Neural cell (in vitro differentiated cells): ENCODE measurements around the gene CDK5RAP1.

Experiments used
- EP300 ChIP-seq: fragments of 450-650 bp; conservative IDR thresholded peaks from 2 replicates; pipeline ENCODE4 v1.6.1; 2014; ENCODE audit warnings: antibody characterized with exemption, mild to moderate bottlenecking, moderate library complexity; ENCODE audit not compliant: poor library complexity, severe bottlenecking
- EZH2 ChIP-seq: fragments of 200-600, 300-800 bp; shearing (Covaris generic), sonication (generic); IDR thresholded peaks from 2 replicates; pipeline ENCODE4 v1.6.1; 2014; ENCODE audit warnings: antibody characterized with exemption, low read length, borderline replicate concordance, mild to moderate bottlenecking; ENCODE audit not compliant: insufficient read depth, poor library complexity, severe bottlenecking
- MXI1 ChIP-seq: fragments of 450-650 bp; conservative IDR thresholded peaks from 2 replicates; pipeline ENCODE4 v1.6.1; 2014; ENCODE audit warnings: antibody characterized with exemption, mild to moderate bottlenecking; ENCODE audit not compliant: poor library complexity, severe bottlenecking
- RAD21 ChIP-seq: fragments of 450-650 bp; conservative IDR thresholded peaks from 2 replicates; pipeline ENCODE4 v1.6.1; 2014; ENCODE audit warnings: antibody characterized with exemption, mild to moderate bottlenecking, moderate library complexity
- SMC3 ChIP-seq: fragments of 450-650 bp; conservative IDR thresholded peaks from 2 replicates; pipeline ENCODE4 v1.6.1; 2014; ENCODE audit warnings: antibody characterized with exemption, mild to moderate bottlenecking, moderate library complexity; ENCODE audit not compliant: poor library complexity
- TF ChIP-seq, protein P1 (sequence below): fragments of 450-650 bp; IDR thresholded peaks from 2 replicates; pipeline ENCODE4 v1.5.1; 2014; ENCODE audit warnings: antibody characterized with exemption, mild to moderate bottlenecking, moderate library complexity; ENCODE audit not compliant: poor library complexity, severe bottlenecking
- TF ChIP-seq, protein P2 (sequence below): IDR thresholded peaks from 2 replicates; pipeline ENCODE4 v1.6.1; 2012; ENCODE audit warnings: borderline replicate concordance

DNA sequence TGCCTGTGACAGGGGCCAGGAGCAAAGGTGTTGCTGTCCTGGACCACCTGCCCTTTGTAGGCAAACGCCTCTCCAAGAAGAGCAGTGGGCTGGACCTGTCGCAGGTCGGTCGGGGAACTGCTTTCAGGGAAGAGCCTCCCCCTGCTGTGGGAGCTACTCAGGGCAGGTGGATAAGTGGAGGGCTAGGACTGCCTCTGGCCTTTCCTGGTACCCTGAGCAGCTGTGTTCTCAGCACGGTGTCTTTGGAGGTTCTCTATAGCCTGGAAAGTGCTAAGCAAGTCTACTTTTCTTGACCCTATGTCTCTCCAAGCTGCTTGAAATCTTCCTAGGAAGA is 83.3 kb downstream of the CDK5RAP1 start:
- TF ChIP-seq, protein P1, sequence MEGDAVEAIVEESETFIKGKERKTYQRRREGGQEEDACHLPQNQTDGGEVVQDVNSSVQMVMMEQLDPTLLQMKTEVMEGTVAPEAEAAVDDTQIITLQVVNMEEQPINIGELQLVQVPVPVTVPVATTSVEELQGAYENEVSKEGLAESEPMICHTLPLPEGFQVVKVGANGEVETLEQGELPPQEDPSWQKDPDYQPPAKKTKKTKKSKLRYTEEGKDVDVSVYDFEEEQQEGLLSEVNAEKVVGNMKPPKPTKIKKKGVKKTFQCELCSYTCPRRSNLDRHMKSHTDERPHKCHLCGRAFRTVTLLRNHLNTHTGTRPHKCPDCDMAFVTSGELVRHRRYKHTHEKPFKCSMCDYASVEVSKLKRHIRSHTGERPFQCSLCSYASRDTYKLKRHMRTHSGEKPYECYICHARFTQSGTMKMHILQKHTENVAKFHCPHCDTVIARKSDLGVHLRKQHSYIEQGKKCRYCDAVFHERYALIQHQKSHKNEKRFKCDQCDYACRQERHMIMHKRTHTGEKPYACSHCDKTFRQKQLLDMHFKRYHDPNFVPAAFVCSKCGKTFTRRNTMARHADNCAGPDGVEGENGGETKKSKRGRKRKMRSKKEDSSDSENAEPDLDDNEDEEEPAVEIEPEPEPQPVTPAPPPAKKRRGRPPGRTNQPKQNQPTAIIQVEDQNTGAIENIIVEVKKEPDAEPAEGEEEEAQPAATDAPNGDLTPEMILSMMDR, result no peak
- TF ChIP-seq EZH2 (no peak), EP300 (no peak), MXI1 (no peak), RAD21 (no peak), SMC3 (no peak)
- TF ChIP-seq, protein P2, sequence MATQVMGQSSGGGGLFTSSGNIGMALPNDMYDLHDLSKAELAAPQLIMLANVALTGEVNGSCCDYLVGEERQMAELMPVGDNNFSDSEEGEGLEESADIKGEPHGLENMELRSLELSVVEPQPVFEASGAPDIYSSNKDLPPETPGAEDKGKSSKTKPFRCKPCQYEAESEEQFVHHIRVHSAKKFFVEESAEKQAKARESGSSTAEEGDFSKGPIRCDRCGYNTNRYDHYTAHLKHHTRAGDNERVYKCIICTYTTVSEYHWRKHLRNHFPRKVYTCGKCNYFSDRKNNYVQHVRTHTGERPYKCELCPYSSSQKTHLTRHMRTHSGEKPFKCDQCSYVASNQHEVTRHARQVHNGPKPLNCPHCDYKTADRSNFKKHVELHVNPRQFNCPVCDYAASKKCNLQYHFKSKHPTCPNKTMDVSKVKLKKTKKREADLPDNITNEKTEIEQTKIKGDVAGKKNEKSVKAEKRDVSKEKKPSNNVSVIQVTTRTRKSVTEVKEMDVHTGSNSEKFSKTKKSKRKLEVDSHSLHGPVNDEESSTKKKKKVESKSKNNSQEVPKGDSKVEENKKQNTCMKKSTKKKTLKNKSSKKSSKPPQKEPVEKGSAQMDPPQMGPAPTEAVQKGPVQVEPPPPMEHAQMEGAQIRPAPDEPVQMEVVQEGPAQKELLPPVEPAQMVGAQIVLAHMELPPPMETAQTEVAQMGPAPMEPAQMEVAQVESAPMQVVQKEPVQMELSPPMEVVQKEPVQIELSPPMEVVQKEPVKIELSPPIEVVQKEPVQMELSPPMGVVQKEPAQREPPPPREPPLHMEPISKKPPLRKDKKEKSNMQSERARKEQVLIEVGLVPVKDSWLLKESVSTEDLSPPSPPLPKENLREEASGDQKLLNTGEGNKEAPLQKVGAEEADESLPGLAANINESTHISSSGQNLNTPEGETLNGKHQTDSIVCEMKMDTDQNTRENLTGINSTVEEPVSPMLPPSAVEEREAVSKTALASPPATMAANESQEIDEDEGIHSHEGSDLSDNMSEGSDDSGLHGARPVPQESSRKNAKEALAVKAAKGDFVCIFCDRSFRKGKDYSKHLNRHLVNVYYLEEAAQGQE, result no peak
